Fibroblast of lung (primary cell): Measurements from ENCODE around the gene DNM3. TPM values are rescaled to one million over a fixed set of nuclear protein-coding genes. Genes with fewer than 3 reads are reported as not detected.

ENCODE experiments used
- DNase-seq, 2 donors: peaks; one replicate each; pipeline versions ENCODE4 v3.0.0 to v3.0.0-alpha.2; 2010; ENCODE audit warnings: low read depth in 2 of 2
- H2AFZ ChIP-seq: 2 replicates; pipeline ENCODE4 v1.5.1; 2012; ENCODE audit warnings: low read length, control low read depth, inconsistent platforms
- H3K27ac ChIP-seq: 2 replicates; pipeline ENCODE4 v1.5.1; 2011; ENCODE audit warnings: low read length, control low read depth; ENCODE audit not compliant: insufficient read depth
- H3K27me3 ChIP-seq: 2 replicates; pipeline ENCODE4 v1.5.1; 2011; ENCODE audit warnings: mild to moderate bottlenecking, low read length; ENCODE audit not compliant: control insufficient read depth, insufficient read depth
- H3K36me3 ChIP-seq: 2 replicates; pipeline ENCODE4 v1.5.1; 2011; ENCODE audit warnings: low read length; ENCODE audit not compliant: control insufficient read depth, insufficient read depth
- H3K4me1 ChIP-seq: 2 replicates; pipeline ENCODE4 v1.5.1; 2011; ENCODE audit warnings: low read length; ENCODE audit not compliant: control insufficient read depth, insufficient read depth; ENCODE audit errors: extremely low read depth
- H3K4me2 ChIP-seq: 2 replicates; pipeline ENCODE4 v1.5.1; 2011; ENCODE audit warnings: low read length, control low read depth; ENCODE audit not compliant: insufficient read depth; ENCODE audit errors: extremely low read depth
- H3K4me3 ChIP-seq, 4 experiments: fragments of 200-600 bp in 1 of 4; sonication (generic) in 1 of 4; replicated peaks in 1 of 4; 2 replicates each; pipeline ENCODE4 v1.5.1; 2011 to 2016; ENCODE audit warnings: low read length in 4 of 4, low read depth in 3 of 4, mild to moderate bottlenecking in 3 of 4, control low read depth in 2 of 4, inconsistent platforms in 1 of 4, mixed read lengths in 1 of 4; ENCODE audit not compliant: insufficient read depth in 1 of 4; ENCODE audit errors: control extremely low read depth in 1 of 4
- H3K79me2 ChIP-seq: 2 replicates; pipeline ENCODE4 v1.5.1; 2012; ENCODE audit warnings: mild to moderate bottlenecking, low read length, inconsistent platforms; ENCODE audit not compliant: control insufficient read depth, insufficient read depth
- H3K9ac ChIP-seq: 2 replicates; pipeline ENCODE4 v1.5.1; 2011; ENCODE audit warnings: mild to moderate bottlenecking, low read length, control low read depth; ENCODE audit not compliant: insufficient read depth
- H3K9me3 ChIP-seq: 2 replicates; pipeline ENCODE4 v1.5.1; 2012; ENCODE audit warnings: low read depth, low read length; ENCODE audit not compliant: control insufficient read depth, insufficient read depth
- H4K20me1 ChIP-seq: 2 replicates; pipeline ENCODE4 v1.5.1; 2011; ENCODE audit warnings: low read length; ENCODE audit not compliant: control insufficient read depth, insufficient read depth; ENCODE audit errors: extremely low read depth
- EZH2 ChIP-seq: IDR thresholded peaks from 2 replicates; pipeline ENCODE4 v1.5.1; 2012; ENCODE audit warnings: low read length, control low read depth, mild to moderate bottlenecking; ENCODE audit errors: missing control alignments
- polyA plus RNA-seq, 2 donors: library from polyadenylated mRNA; depleted of rRNA in 1 of 2; stranded (reverse) in 1 of 2; unstranded in 1 of 2; fragments of >200 nt; gene quantifications; 2 replicates each; pipeline ENCODE4 v1.2.1, GENCODE V29; 2011 to 2012; ENCODE audit warnings: missing spikeins in 1 of 2
- total RNA-seq: library from RNA; depleted of rRNA; stranded (reverse); fragments of >200 nt; gene quantifications from 2 replicates; pipeline ENCODE4 v1.2.1, GENCODE V29; 2014
- TF ChIP-seq, protein P1 (sequence below), 2 donors: IDR thresholded peaks in 1 of 2; conservative IDR thresholded peaks in 1 of 2; 1 replicate in 1 of 2; 2 replicates in 1 of 2; pipeline ENCODE4 v1.5.1; 2011 to 2012; ENCODE audit warnings: low read length in 2 of 2, control low read depth in 1 of 2, inconsistent platforms in 1 of 2, low read depth in 1 of 2, mild to moderate bottlenecking in 1 of 2

DNM3 gene
- total and polyA plus RNA-seq, 2 donors (not counting 1 experiment from before 2014, with no cell fraction given) = 1.6 to 3.6 TPM

DNA sequence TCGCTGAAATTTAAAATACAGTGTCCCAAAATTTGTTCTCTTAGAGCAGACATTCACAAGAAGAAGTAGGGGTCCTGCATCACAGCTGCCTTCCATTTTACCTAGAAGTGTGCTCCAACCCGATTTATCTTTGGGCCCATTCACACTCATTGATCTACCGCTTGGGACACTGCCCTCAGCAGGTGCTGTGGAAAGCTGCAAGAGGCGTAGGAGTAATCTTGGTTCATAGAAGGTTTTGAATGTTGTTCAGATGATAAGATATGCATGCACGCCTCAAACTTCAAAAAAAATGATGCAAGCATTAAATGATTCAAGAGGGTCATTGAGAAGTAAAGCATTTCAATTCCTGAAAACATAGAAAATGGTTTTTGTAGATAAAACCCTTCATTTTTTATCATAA lies 560.6 kb downstream of the DNM3 start:
- Histone ChIP-seq H2AFZ (no peak overlapping the region), H3K36me3 (no peaks in the 10 kb centered on the region), H3K79me2 (no peaks in the 10 kb centered on the region), H3K27me3 (no peaks in the 10 kb centered on the region), H3K27ac (no peak overlapping the region), H3K4me3 (no peak overlapping the region), H3K4me2 (no peak overlapping the region), H3K9ac (no peak overlapping the region), H3K4me1 (peaks cover 2% of the 10 kb centered on the region), H4K20me1 (no peaks in the 10 kb centered on the region), H3K9me3 (no peaks in the 10 kb centered on the region)
- DNase-seq = no peak
- no peak for TF ChIP-seq EZH2
- TF ChIP-seq, protein P1, sequence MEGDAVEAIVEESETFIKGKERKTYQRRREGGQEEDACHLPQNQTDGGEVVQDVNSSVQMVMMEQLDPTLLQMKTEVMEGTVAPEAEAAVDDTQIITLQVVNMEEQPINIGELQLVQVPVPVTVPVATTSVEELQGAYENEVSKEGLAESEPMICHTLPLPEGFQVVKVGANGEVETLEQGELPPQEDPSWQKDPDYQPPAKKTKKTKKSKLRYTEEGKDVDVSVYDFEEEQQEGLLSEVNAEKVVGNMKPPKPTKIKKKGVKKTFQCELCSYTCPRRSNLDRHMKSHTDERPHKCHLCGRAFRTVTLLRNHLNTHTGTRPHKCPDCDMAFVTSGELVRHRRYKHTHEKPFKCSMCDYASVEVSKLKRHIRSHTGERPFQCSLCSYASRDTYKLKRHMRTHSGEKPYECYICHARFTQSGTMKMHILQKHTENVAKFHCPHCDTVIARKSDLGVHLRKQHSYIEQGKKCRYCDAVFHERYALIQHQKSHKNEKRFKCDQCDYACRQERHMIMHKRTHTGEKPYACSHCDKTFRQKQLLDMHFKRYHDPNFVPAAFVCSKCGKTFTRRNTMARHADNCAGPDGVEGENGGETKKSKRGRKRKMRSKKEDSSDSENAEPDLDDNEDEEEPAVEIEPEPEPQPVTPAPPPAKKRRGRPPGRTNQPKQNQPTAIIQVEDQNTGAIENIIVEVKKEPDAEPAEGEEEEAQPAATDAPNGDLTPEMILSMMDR (conservative IDR thresholded peaks at IDR 0.05 in 1 of 2, IDR thresholded peaks at IDR 0.05 in 1 of 2; ENCODE audit: low read depth in 1 of 2, low read length in 2 of 2) = peak in 1 of 2 donors; percentile 34

DNA sequence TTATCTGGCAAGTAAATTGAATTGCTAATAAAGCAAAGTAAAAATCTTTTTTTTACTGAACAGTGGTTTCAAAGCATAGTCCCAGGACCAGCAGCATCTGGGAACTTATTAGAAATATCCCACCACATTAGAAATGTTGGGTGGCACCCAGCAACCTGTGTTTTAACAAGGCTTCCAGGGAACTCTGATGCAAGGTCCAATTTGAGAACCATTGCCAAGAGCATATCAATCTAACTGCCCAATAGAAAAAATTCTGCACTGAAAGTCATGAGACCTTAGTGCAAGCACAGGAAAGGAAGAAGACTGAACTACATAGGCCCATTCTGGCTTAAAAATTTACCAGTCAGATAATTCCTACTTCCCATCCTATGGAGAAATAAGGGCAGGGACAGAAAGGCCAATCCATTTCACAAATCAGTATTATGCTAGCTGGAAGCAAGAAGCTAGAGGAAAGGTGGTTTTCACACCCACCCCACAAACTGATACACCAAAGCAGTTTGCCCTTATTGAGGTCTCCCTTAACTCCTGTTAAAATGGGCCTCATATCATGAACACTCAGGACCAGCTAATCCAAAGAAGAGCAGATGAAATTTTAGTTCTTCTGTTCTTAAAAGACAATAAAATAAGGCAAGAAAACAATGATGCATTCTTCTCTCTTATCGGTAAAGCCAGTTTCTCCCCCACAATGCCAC lies 561.7 kb downstream of the DNM3 start:
- no peaks in the 10 kb centered on the region for H3K79me2 ChIP-seq

DNA sequence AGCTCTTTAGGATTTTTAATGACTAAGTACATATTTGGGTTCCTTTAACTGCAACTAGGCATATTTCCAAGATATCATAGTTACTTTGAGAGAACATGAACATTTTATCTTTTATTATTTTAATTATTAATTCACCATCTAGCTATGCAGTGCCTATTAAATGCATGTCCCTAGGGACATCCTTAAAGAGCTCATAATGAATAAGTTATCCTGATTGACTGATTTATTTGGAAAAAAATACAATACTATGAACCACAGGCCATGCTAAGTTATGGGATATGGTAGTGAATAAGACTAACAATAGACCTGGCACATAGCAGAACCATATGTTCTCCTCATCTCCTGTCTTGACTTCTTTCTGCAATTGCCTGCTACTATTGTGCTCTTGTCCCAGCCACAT lies 562.8 kb downstream of the DNM3 start:
- Histone ChIP-seq H3K4me3 (no peak overlapping the region), H3K9me3 (no peaks in the 10 kb centered on the region)

More for the DNA sequence above, 561.7 kb downstream of the DNM3 start:
- Histone ChIP-seq H3K36me3 (no peaks in the 10 kb centered on the region), H3K27me3 (no peaks in the 10 kb centered on the region), H3K27ac (no peak overlapping the region), H2AFZ (no peak overlapping the region), H3K4me1 (peaks cover 2% of the 10 kb centered on the region), H3K9ac (no peak overlapping the region), H3K9me3 (no peaks in the 10 kb centered on the region), H3K4me3 (no peak overlapping the region), H4K20me1 (no peaks in the 10 kb centered on the region), H3K4me2 (no peak overlapping the region)
- no peak for TF ChIP-seq EZH2
- TF ChIP-seq, protein P1 (conservative IDR thresholded peaks at IDR 0.05 in 1 of 2, IDR thresholded peaks at IDR 0.05 in 1 of 2; ENCODE audit: low read depth in 1 of 2, low read length in 2 of 2) = no peak
- peak in 1 of 2 donors; percentile 39 for DNase-seq

More for the DNA sequence above, 562.8 kb downstream of the DNM3 start:
- Histone ChIP-seq H3K36me3 (no peaks in the 10 kb centered on the region), H3K27me3 (no peaks in the 10 kb centered on the region), H3K9ac (no peak overlapping the region), H3K4me1 (peaks cover 2% of the 10 kb centered on the region), H2AFZ (no peak overlapping the region), H4K20me1 (no peaks in the 10 kb centered on the region), H3K79me2 (no peaks in the 10 kb centered on the region), H3K27ac (no peak overlapping the region), H3K4me2 (no peak overlapping the region)
- DNase-seq = no peak
- no peak for TF ChIP-seq EZH2
- TF ChIP-seq, protein P1 (conservative IDR thresholded peaks at IDR 0.05 in 1 of 2, IDR thresholded peaks at IDR 0.05 in 1 of 2; ENCODE audit: low read depth in 1 of 2, low read length in 2 of 2) = no peak
